ENCODE measurements around the gene ASL.

DNA sequence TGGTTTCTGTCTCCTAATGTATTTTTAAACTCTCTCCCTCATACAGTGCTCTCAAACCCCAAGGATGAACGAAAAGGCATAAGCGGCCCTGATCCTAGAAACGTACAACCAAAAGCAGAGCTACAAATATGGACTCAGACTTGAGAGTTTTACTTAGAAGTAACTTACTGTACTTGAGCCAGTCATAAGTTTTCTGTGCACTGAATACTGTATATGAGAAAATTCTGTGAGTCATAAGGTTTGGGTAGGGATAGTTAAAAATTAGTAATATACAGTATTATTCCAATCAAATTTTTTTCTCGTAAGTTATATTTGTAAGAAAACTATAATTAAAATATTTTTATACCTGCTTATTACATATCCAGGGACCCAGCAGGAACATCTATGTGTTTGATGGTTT is 5.9 kb upstream of the ASL start:
- TF ChIP-seq POLR2A (IDR thresholded peaks at IDR 0.05; ENCODE audit: low read depth, low read length) (no peak), TAF1 (IDR thresholded peaks at IDR 0.05; ENCODE audit: low read depth, low read length) (no peak), POLR2AphosphoS5 (IDR thresholded peaks at IDR 0.05; ENCODE audit: low read depth, low read length) (no peak)

All from GM12891 (cell line).